Measurements from ENCODE around the gene ARHGEF7.

The ARHGEF7 gene

GRCh38 chr13:111284565-111284964 lies 169.5 kb downstream of the ARHGEF7 start:
- H3K9me3 ChIP-seq (ENCODE audit: control insufficient read depth, low read length), result no peaks in the 10 kb centered on the region
- H3K36me3 ChIP-seq (ENCODE audit: control insufficient read depth, insufficient read depth, low read length, severe bottlenecking), result peaks cover 90% of the 10 kb centered on the region
- H3K9ac ChIP-seq (ENCODE audit: low read length), result no peak overlapping the region
- H3K4me3 ChIP-seq (ENCODE audit: low read length), result no peak overlapping the region
- DNase-seq (ENCODE audit: low read depth), result no peak
- no peaks in the 10 kb centered on the region for H3K27me3 ChIP-seq (replicated peaks; ENCODE audit: control insufficient read depth, insufficient read depth, low read length)
- H3K4me1 ChIP-seq (ENCODE audit: control insufficient read depth, insufficient read depth, low read length), result peaks cover 7% of the 10 kb centered on the region

- Histone ChIP-seq H3K9ac (ENCODE audit: low read length) (no peak overlapping the region), H3K4me1 (ENCODE audit: control insufficient read depth, insufficient read depth, low read length) (peaks cover 7% of the 10 kb centered on the region), H3K27me3 (replicated peaks; ENCODE audit: control insufficient read depth, insufficient read depth, low read length) (no peaks in the 10 kb centered on the region), H3K36me3 (ENCODE audit: control insufficient read depth, insufficient read depth, low read length, severe bottlenecking) (peaks cover 94% of the 10 kb centered on the region), H3K9me3 (ENCODE audit: control insufficient read depth, low read length) (no peaks in the 10 kb centered on the region), H3K4me3 (ENCODE audit: low read length) (no peak overlapping the region)
- no peak for DNase-seq (ENCODE audit: low read depth)
Measured at GRCh38 chr13:111286162-111286561, 171.1 kb downstream of the ARHGEF7 start.

DNA sequence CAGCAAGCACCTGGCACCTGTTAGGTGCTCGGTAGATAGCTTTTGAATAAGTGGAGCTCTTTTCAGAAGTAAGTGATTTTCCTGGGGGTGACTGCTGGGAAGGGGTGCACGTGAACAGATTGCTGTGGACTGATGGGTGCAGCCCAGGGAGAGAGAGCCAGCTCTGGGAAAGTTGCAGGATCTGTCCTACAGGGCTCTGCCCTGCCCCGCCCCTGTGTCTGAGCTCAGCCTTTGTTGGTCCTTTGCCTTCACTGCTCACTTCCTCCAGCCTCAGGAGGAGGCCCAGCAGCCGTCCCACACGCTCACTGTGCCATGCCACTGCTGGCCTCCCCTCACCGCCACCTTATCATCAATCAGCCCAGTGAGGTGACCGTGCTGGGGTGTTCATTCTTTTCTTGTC lies 171.6 kb downstream of the ARHGEF7 start:
- no peak overlapping the region for H3K4me3 ChIP-seq (ENCODE audit: low read length)
- DNase-seq (ENCODE audit: low read depth), result no peak
- H3K9me3 ChIP-seq (ENCODE audit: control insufficient read depth, low read length), result no peaks in the 10 kb centered on the region
- peaks cover 96% of the 10 kb centered on the region for H3K36me3 ChIP-seq (ENCODE audit: control insufficient read depth, insufficient read depth, low read length, severe bottlenecking)
- H3K9ac ChIP-seq (ENCODE audit: low read length), result no peak overlapping the region
- H3K4me1 ChIP-seq (ENCODE audit: control insufficient read depth, insufficient read depth, low read length), result peaks cover 3% of the 10 kb centered on the region
- no peaks in the 10 kb centered on the region for H3K27me3 ChIP-seq (replicated peaks; ENCODE audit: control insufficient read depth, insufficient read depth, low read length)

GRCh38 chr13:111287201-111287600 lies 172.1 kb downstream of the ARHGEF7 start:
- no peaks in the 10 kb centered on the region for H3K27me3 ChIP-seq (replicated peaks; ENCODE audit: control insufficient read depth, insufficient read depth, low read length)
- H3K9ac ChIP-seq (ENCODE audit: low read length), result no peak overlapping the region
- H3K4me3 ChIP-seq (ENCODE audit: low read length), result no peak overlapping the region
- no peaks in the 10 kb centered on the region for H3K9me3 ChIP-seq (ENCODE audit: control insufficient read depth, low read length)
- peaks cover 96% of the 10 kb centered on the region for H3K36me3 ChIP-seq (ENCODE audit: control insufficient read depth, insufficient read depth, low read length, severe bottlenecking)
- no peaks in the 10 kb centered on the region for H3K4me1 ChIP-seq (ENCODE audit: control insufficient read depth, insufficient read depth, low read length)
- no peak for DNase-seq (ENCODE audit: low read depth)

DNA sequence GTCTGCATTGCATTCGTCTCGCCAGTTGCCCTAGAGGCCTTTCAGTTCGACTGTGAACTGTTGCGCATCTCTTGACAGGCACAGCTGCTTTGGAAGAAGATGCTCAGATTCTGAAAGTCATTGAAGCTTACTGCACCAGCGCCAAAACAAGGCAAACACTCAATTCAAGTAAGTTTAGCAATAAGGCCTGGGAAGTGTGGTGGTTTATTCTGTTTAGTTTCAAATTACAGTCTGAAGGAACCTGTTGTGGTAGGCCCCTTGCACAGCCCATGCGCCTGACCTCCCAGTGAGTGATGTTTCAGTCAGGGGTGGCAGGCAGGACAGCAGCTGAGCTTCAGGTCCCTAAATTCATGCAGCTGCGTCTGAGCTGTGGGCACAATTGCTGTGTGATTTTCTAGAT lies 173.2 kb downstream of the ARHGEF7 start:
- Histone ChIP-seq H3K36me3 (ENCODE audit: control insufficient read depth, insufficient read depth, low read length, severe bottlenecking) (peaks cover 96% of the 10 kb centered on the region), H3K9me3 (ENCODE audit: control insufficient read depth, low read length) (no peaks in the 10 kb centered on the region), H3K4me3 (ENCODE audit: low read length) (no peak overlapping the region), H3K27me3 (replicated peaks; ENCODE audit: control insufficient read depth, insufficient read depth, low read length) (no peaks in the 10 kb centered on the region), H3K9ac (ENCODE audit: low read length) (no peak overlapping the region), H3K4me1 (ENCODE audit: control insufficient read depth, insufficient read depth, low read length) (no peaks in the 10 kb centered on the region)
- DNase-seq (ENCODE audit: low read depth), result no peak

GRCh38 chr13:111289251-111289650 lies 174.1 kb downstream of the ARHGEF7 start:
- no peak overlapping the region for H3K9ac ChIP-seq (ENCODE audit: low read length)
- H3K36me3 ChIP-seq (ENCODE audit: control insufficient read depth, insufficient read depth, low read length, severe bottlenecking), result peaks cover 96% of the 10 kb centered on the region
- no peak for DNase-seq (ENCODE audit: low read depth)
- no peaks in the 10 kb centered on the region for H3K4me1 ChIP-seq (ENCODE audit: control insufficient read depth, insufficient read depth, low read length)
- no peaks in the 10 kb centered on the region for H3K27me3 ChIP-seq (replicated peaks; ENCODE audit: control insufficient read depth, insufficient read depth, low read length)
- H3K4me3 ChIP-seq (ENCODE audit: low read length), result no peak overlapping the region
- H3K9me3 ChIP-seq (ENCODE audit: control insufficient read depth, low read length), result no peaks in the 10 kb centered on the region

- Histone ChIP-seq H3K36me3 (ENCODE audit: control insufficient read depth, insufficient read depth, low read length, severe bottlenecking) (peaks cover 94% of the 10 kb centered on the region), H3K4me1 (ENCODE audit: control insufficient read depth, insufficient read depth, low read length) (no peaks in the 10 kb centered on the region), H3K9me3 (ENCODE audit: control insufficient read depth, low read length) (no peaks in the 10 kb centered on the region)
Measured at GRCh38 chr13:111291908-111292307, 176.8 kb downstream of the ARHGEF7 start.

GRCh38 chr13:111292710-111293485 lies 177.8 kb downstream of the ARHGEF7 start:
- Histone ChIP-seq H3K4me1 (ENCODE audit: control insufficient read depth, insufficient read depth, low read length) (no peaks in the 10 kb centered on the region), H3K27me3 (replicated peaks; ENCODE audit: control insufficient read depth, insufficient read depth, low read length) (no peaks in the 10 kb centered on the region), H3K9ac (ENCODE audit: low read length) (no peak overlapping the region), H3K9me3 (ENCODE audit: control insufficient read depth, low read length) (no peaks in the 10 kb centered on the region), H3K36me3 (ENCODE audit: control insufficient read depth, insufficient read depth, low read length, severe bottlenecking) (peaks cover 94% of the 10 kb centered on the region), H3K4me3 (ENCODE audit: low read length) (no peak overlapping the region)
- no peak for DNase-seq (ENCODE audit: low read depth)

More at GRCh38 chr13:111291908-111292307, 176.8 kb downstream of the ARHGEF7 start:
- no peak for DNase-seq (ENCODE audit: low read depth)
- Histone ChIP-seq H3K27me3 (replicated peaks; ENCODE audit: control insufficient read depth, insufficient read depth, low read length) (no peaks in the 10 kb centered on the region), H3K9ac (ENCODE audit: low read length) (no peak overlapping the region), H3K4me3 (ENCODE audit: low read length) (no peak overlapping the region)

- no peaks in the 10 kb centered on the region for H3K9me3 ChIP-seq (ENCODE audit: control insufficient read depth, low read length)
- H3K36me3 ChIP-seq (ENCODE audit: control insufficient read depth, insufficient read depth, low read length, severe bottlenecking), result peaks cover 86% of the 10 kb centered on the region
- H3K9ac ChIP-seq (ENCODE audit: low read length), result no peak overlapping the region
- H3K4me1 ChIP-seq (ENCODE audit: control insufficient read depth, insufficient read depth, low read length), result no peaks in the 10 kb centered on the region
- H3K27me3 ChIP-seq (replicated peaks; ENCODE audit: control insufficient read depth, insufficient read depth, low read length), result no peaks in the 10 kb centered on the region
- H3K4me3 ChIP-seq (ENCODE audit: low read length), result no peak overlapping the region
- no peak for DNase-seq (ENCODE audit: low read depth)
Measured at GRCh38 chr13:111295886-111296285, 180.8 kb downstream of the ARHGEF7 start.

DNA sequence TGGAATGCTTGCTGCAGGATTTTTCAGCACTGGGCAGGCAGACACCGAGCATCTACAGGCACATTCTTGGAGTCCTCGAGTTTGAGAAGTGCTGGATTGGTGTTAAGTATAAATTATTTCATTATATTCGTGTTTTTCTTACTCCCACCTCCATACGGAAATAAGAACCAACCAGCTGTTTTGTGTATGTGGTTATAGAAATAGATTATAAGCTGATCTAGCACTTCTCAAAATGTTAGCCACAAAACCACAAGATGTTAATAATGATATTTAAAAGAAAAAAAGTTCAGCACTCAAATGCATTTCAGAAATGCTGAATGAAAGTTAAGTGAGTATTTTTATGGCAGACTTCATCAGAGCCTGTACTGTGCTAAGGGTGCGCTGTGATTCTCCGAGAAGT lies 181.3 kb downstream of the ARHGEF7 start:
- no peak overlapping the region for H3K4me3 ChIP-seq (ENCODE audit: low read length)
- H3K4me1 ChIP-seq (ENCODE audit: control insufficient read depth, insufficient read depth, low read length), result no peaks in the 10 kb centered on the region
- H3K9me3 ChIP-seq (ENCODE audit: control insufficient read depth, low read length), result no peaks in the 10 kb centered on the region
- no peaks in the 10 kb centered on the region for H3K27me3 ChIP-seq (replicated peaks; ENCODE audit: control insufficient read depth, insufficient read depth, low read length)
- no peak overlapping the region for H3K9ac ChIP-seq (ENCODE audit: low read length)
- DNase-seq (ENCODE audit: low read depth), result no peak
- H3K36me3 ChIP-seq (ENCODE audit: control insufficient read depth, insufficient read depth, low read length, severe bottlenecking), result peaks cover 85% of the 10 kb centered on the region

DNA sequence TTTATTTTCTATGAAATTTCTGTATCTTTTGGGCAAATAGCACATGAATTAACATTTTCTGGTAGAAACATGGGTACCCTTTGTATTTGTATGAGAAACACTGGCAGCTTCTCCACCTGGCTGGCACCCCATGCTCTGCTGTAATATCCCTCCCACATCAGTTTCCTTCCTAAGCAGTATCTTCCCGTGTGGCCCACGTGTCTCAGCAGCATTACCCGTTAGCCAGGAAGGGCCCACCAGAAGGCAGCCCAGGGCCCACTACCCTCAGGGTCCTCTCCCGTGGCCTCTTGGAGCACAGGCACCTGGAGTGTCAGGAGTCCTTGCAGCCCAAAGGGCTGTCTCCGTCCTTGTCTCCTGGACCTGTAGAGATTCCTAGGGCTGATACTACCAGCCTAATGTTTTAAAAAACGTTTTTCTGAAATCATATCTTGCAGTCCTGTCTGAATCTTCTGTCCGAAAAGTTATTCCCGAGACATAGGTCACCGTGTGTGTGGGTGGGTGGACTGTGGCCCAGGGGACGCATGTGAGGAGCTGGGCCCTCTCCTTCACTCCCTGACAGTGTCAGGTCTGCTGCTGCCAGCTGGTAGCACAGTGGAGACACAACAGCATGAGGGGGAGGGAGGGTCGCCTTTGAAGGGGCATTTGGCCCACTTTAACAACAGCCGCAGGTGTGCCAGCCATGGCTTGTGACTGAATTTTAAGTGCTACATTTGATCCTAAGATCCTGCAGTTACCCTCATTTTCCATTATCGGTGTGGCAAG lies 183.3 kb downstream of the ARHGEF7 start:
- peaks cover 85% of the 10 kb centered on the region for H3K36me3 ChIP-seq (ENCODE audit: control insufficient read depth, insufficient read depth, low read length, severe bottlenecking)
- no peaks in the 10 kb centered on the region for H3K9me3 ChIP-seq (ENCODE audit: control insufficient read depth, low read length)
- no peaks in the 10 kb centered on the region for H3K4me1 ChIP-seq (ENCODE audit: control insufficient read depth, insufficient read depth, low read length)
- H3K9ac ChIP-seq (ENCODE audit: low read length), result no peak overlapping the region
- no peaks in the 10 kb centered on the region for H3K27me3 ChIP-seq (replicated peaks; ENCODE audit: control insufficient read depth, insufficient read depth, low read length)
- no peak for DNase-seq (ENCODE audit: low read depth)
- no peak overlapping the region for H3K4me3 ChIP-seq (ENCODE audit: low read length)

Data from adipocyte (in vitro differentiated cells).